Neural progenitor cell (in vitro differentiated cells): ENCODE measurements around the gene KCNMA1.

Experiments
- EZH2 ChIP-seq: fragments of 200-600 bp; sonication (generic); IDR thresholded peaks from 2 replicates; pipeline ENCODE4 v1.6.1; 2017; ENCODE audit warnings: antibody characterized with exemption, mild to moderate bottlenecking, moderate library complexity
- TF ChIP-seq, protein P1 (sequence below): fragments of 200-600 bp; sonication (generic); IDR thresholded peaks from 2 replicates; pipeline ENCODE4 v1.5.1; 2017; ENCODE audit warnings: antibody characterized with exemption, mild to moderate bottlenecking

DNA sequence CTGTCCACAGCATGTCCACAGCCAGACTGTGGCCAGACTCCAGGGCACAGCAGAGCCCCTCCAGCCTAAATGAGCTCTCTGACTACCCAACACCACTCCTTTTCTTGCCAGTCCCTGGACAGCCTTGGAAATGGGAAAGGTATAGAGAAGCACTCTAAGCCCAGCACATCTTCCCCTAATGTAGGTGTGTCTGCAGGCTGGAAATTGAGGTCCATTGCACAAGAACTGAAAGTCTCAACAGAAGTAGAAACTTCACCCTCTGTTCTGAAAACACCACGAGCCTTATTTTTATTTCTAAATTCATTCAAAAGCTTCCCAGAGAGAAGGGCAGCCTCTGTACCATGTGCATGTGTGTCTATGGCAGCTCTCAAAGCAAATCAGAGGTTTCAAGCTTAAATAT, 3.7 kb upstream of the KCNMA1 start:
- TF ChIP-seq, protein P1, sequence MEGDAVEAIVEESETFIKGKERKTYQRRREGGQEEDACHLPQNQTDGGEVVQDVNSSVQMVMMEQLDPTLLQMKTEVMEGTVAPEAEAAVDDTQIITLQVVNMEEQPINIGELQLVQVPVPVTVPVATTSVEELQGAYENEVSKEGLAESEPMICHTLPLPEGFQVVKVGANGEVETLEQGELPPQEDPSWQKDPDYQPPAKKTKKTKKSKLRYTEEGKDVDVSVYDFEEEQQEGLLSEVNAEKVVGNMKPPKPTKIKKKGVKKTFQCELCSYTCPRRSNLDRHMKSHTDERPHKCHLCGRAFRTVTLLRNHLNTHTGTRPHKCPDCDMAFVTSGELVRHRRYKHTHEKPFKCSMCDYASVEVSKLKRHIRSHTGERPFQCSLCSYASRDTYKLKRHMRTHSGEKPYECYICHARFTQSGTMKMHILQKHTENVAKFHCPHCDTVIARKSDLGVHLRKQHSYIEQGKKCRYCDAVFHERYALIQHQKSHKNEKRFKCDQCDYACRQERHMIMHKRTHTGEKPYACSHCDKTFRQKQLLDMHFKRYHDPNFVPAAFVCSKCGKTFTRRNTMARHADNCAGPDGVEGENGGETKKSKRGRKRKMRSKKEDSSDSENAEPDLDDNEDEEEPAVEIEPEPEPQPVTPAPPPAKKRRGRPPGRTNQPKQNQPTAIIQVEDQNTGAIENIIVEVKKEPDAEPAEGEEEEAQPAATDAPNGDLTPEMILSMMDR, result no peak
- TF ChIP-seq EZH2, result no peak
